HepG2 (cell line): ENCODE data around the gene NAGA. TPM values are rescaled to one million over a fixed set of nuclear protein-coding genes. Genes with fewer than 3 reads are reported as not detected.

Experiments
- AHDC1 ChIP-seq: sonication (generic); formaldehyde crosslinking; IDR thresholded peaks from 2 replicates; pipeline ENCODE4 v1.5.1; 2020; ENCODE audit warnings: mild to moderate bottlenecking, missing genetic modification reagents, borderline replicate concordance
- CREB1 ChIP-seq, 2 experiments: fragments of 450-650 bp in 1 of 2; IDR thresholded peaks; 2 replicates each; pipeline ENCODE4 v1.6.1; 2016 to 2017; ENCODE audit warnings: control low read depth in 1 of 2, mild to moderate bottlenecking in 1 of 2, missing compliant biosample characterization in 1 of 2, missing genetic modification characterization in 1 of 2
- FOSL2 ChIP-seq: sonication (generic); formaldehyde crosslinking; IDR thresholded peaks from 2 replicates; pipeline ENCODE4 v1.4.0; 2020; ENCODE audit warnings: missing genetic modification reagents
- HMGA1 ChIP-seq: sonication (generic); formaldehyde crosslinking; conservative IDR thresholded peaks from 2 replicates; pipeline ENCODE4 v1.4.0; 2020; ENCODE audit warnings: missing genetic modification reagents
- HNF1B ChIP-seq: sonication (generic); formaldehyde crosslinking; IDR thresholded peaks from 2 replicates; pipeline ENCODE4 v1.5.1; 2020; ENCODE audit warnings: mild to moderate bottlenecking, moderate library complexity, missing genetic modification reagents
- KDM3A ChIP-seq: IDR thresholded peaks from 2 replicates; pipeline ENCODE4 v1.6.1; 2018; ENCODE audit warnings: low read depth, missing compliant biosample characterization
- MED8 ChIP-seq: sonication (generic); formaldehyde crosslinking; IDR thresholded peaks from 2 replicates; pipeline ENCODE4 v1.8.1; 2023; ENCODE audit warnings: mild to moderate bottlenecking, missing genetic modification reagents; ENCODE audit not compliant: insufficient replicate concordance
- MTERF4 ChIP-seq: sonication (generic); formaldehyde crosslinking; IDR thresholded peaks from 2 replicates; pipeline ENCODE4 v1.8.0; 2023; ENCODE audit warnings: mild to moderate bottlenecking, missing genetic modification reagents
- NFYB ChIP-seq: sonication (generic); formaldehyde crosslinking; IDR thresholded peaks from 2 replicates; pipeline ENCODE4 v1.4.0; 2020; ENCODE audit warnings: missing genetic modification reagents
- RCOR2 ChIP-seq: IDR thresholded peaks from 2 replicates; pipeline ENCODE4 v1.6.1; 2016; ENCODE audit warnings: missing biosample characterization, missing genetic modification reagents
- SIX4 ChIP-seq: sonication (generic); formaldehyde crosslinking; IDR thresholded peaks from 2 replicates; pipeline ENCODE4 v1.4.0; 2020; ENCODE audit warnings: missing genetic modification reagents
- THYN1 ChIP-seq: sonication (generic); formaldehyde crosslinking; IDR thresholded peaks from 2 replicates; pipeline ENCODE4 v1.8.1; 2023; ENCODE audit warnings: low read depth, mild to moderate bottlenecking, moderate library complexity, missing genetic modification reagents, borderline replicate concordance
- TRIM22 ChIP-seq: fragments of 450-650 bp; IDR thresholded peaks from 2 replicates; pipeline ENCODE4 v1.6.1; 2017
- ZNF20 ChIP-seq: sonication (generic); formaldehyde crosslinking; IDR thresholded peaks from 2 replicates; pipeline ENCODE4 v1.4.0; 2020; ENCODE audit warnings: mild to moderate bottlenecking, moderate library complexity, missing genetic modification reagents
- ZNF660 ChIP-seq: sonication (generic); formaldehyde crosslinking; IDR thresholded peaks from 2 replicates; pipeline ENCODE4 v1.5.1; 2020; ENCODE audit warnings: mild to moderate bottlenecking, low read depth, missing genetic modification reagents, borderline replicate concordance
- ZNF674 ChIP-seq: sonication (generic); formaldehyde crosslinking; IDR thresholded peaks from 2 replicates; pipeline ENCODE4 v1.5.0; 2020; ENCODE audit warnings: low read depth, mild to moderate bottlenecking, missing genetic modification reagents
- ZNF713 ChIP-seq: sonication (generic); formaldehyde crosslinking; IDR thresholded peaks from 2 replicates; pipeline ENCODE4 v1.4.0; 2020; ENCODE audit warnings: mild to moderate bottlenecking, missing genetic modification reagents
- ZSCAN30 ChIP-seq: sonication (generic); formaldehyde crosslinking; IDR thresholded peaks from 2 replicates; pipeline ENCODE4 v1.5.0; 2020; ENCODE audit warnings: mild to moderate bottlenecking, missing genetic modification reagents
- polyA plus RNA-seq, 8 experiments: library from polyadenylated mRNA; depleted of rRNA in 3 of 8; stranded (reverse) in 7 of 8; unstranded in 1 of 8; fragments of >200 nt; fragmentation: Illumina TruSeq in 4 of 8; extraction: Trizol in 4 of 8; gene quantifications; 2 replicates each; pipeline versions ENCODE4 v1.2.1 to v1.2.3, GENCODE V29; 2011 to 2016; ENCODE audit warnings: low read depth in 4 of 8, missing spikeins in 1 of 8, mixed read lengths in 1 of 8; ENCODE audit not compliant: insufficient read depth in 1 of 8
- total RNA-seq, 5 experiments: library from RNA; depleted of rRNA; stranded (reverse); fragments of >200 nt; fragmentation: Illumina TruSeq; extraction: Trizol; gene quantifications; 2 replicates each; pipeline ENCODE4 v1.2.3, GENCODE V29; 2016; ENCODE audit warnings: low read depth in 1 of 5

NAGA gene
- total and polyA plus RNA-seq, 2 of the 13 experiments (the other 11 are each of a cell fraction or from before 2014, with no cell fraction given) = 15.1 to 23.4 TPM

- 0 out of 2 replicates have a peak, but pooled peaks have one; percentile 35 for TF ChIP-seq RCOR2
- TF ChIP-seq THYN1 (CRISPR knock-in tag) = peak; percentile 49; the same call in 1 of the 2 replicates
- peak; percentile 94 for TF ChIP-seq HNF1B (CRISPR knock-in tag)
- peak; percentile 82 for TF ChIP-seq NFYB (CRISPR knock-in tag)
- peak; percentile 86 for TF ChIP-seq SIX4 (CRISPR knock-in tag)
- TF ChIP-seq MED8 = peak; percentile 68
- no peak for TF ChIP-seq TRIM22
- TF ChIP-seq FOSL2 (CRISPR knock-in tag) = no peak
- peak; percentile 43; the same call in 1 of the 2 replicates for TF ChIP-seq KDM3A (CRISPR knock-in tag)
- TF ChIP-seq ZNF660 (CRISPR knock-in tag) = no peak; the same call in 1 of the 2 replicates
- no peak for TF ChIP-seq HMGA1 (CRISPR knock-in tag)
- TF ChIP-seq AHDC1 (CRISPR knock-in tag) = peak; percentile 65; the same call in 1 of the 2 replicates
- no peak for TF ChIP-seq ZNF674 (CRISPR knock-in tag)
- no peak for TF ChIP-seq ZNF713 (CRISPR knock-in tag)
- 0 out of 2 replicates have a peak, but pooled peaks have one; percentile 24 for TF ChIP-seq ZNF20 (CRISPR knock-in tag)
- TF ChIP-seq CREB1 (IDR thresholded peaks at IDR 0.05) = no peak
- peak; percentile 70; the same call in 1 of the 2 replicates for TF ChIP-seq CREB1 (CRISPR knock-in tag; IDR thresholded peaks at IDR 0.05)
- TF ChIP-seq MTERF4 (CRISPR knock-in tag) = no peak
- no peak for TF ChIP-seq ZSCAN30 (CRISPR knock-in tag)
These were observed at the start of gene NAGA (continued) for GRCh38 chr22:42070517-42071422.
